C4-2B (cell line): Measurements from ENCODE around the gene GAS7.

Experiments
- CTCF ChIP-seq: fragments of 450-650 bp; conservative IDR thresholded peaks from 2 replicates; pipeline ENCODE4 v1.5.1; 2017; ENCODE audit warnings: mild to moderate bottlenecking
- ZFX ChIP-seq: fragments of 450-650 bp; IDR thresholded peaks from 2 replicates; pipeline ENCODE4 v1.6.1; 2017

- TF ChIP-seq CTCF (no peak), ZFX (no peak)
Observed at GRCh38 chr17:10041287-10041612, 157.2 kb downstream of the GAS7 start.
